Embryonic facial prominence (tissue), 1 donor: ENCODE results near the gene ARMC6.

Experiments
- DNase-seq: peaks from one replicate; pipeline ENCODE4 v3.0.0-alpha.2; 2016; ENCODE audit errors: extremely low spot score

Gene ARMC6

GRCh38 chr19:19033426-19034203, at the start of gene ARMC6, which contains the start of gene SUGP2:
TSS of gene ARMC6 (plus strand) at chr19:19033603. CDS start at chr19:19034210, 607 bp downstream.
TSS of gene SUGP2 (minus strand) at chr19:19033517. CDS start at chr19:19031071, 2,446 bp downstream.
- DNase-seq: peak; percentile 78

DNA sequence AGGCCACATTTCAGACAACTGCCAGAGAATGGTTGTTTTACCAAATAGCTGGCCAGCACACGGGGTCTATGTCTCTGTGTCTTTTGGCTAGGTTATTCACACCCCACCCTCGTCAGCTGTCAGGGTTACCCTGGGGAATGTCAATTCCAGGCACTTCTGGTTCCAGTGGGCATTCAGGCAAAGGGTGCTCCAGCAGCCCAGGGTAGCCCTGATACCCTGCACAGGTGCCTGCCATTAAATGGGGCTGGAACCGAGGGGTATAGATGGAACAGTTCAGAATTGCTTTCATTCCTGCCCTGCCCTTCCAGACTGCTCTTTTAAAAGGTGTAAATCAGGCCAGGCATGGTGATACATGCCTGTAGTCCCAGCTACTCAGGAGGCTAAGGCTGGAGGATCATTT, 49.2 kb upstream of the ARMC6 start:
- DNase-seq: no peak

DNA sequence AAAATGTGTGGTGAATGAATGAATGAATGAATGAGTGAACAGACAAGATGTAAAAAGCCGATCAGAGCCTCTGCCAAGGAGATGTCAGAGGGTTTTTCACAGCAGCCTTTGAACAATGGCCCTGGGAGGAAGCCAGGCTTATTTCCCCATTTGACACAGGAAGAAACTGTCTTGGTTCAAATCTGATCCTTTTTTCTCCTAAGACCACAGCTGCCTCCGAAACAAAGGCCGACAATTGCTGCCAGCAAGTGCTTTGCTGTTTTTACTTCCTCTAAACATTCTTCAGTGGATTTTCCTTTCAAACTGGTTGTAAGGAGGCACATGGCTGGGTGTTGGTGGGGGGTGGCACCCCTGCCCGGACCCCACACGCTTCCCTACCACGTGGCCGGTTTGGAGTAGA, 48.1 kb upstream of the ARMC6 start:
- no peak for DNase-seq

GRCh38 chr19:18987456-18987855, 45.9 kb upstream of the ARMC6 start:
- DNase-seq: no peak

DNA sequence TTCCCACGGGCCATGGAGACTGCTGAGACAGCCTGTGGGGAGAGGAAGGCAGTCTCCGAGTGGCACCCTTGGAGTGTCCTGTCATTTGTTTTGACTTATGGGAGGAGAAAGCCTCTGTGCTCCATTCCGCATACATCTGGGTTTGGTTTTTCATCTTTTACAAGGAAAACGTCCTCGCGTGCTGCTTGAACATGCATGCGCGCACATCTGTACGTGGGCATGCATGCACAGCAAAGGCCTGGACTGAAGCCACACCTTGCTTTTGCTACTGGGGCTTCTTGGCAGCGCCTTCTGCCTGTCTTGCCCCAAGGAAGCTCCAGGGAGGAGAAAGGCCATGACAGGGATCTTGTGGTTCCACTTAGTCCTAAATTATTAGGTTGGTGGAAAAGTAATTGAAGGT, 44.1 kb upstream of the ARMC6 start:
- DNase-seq: no peak

DNA sequence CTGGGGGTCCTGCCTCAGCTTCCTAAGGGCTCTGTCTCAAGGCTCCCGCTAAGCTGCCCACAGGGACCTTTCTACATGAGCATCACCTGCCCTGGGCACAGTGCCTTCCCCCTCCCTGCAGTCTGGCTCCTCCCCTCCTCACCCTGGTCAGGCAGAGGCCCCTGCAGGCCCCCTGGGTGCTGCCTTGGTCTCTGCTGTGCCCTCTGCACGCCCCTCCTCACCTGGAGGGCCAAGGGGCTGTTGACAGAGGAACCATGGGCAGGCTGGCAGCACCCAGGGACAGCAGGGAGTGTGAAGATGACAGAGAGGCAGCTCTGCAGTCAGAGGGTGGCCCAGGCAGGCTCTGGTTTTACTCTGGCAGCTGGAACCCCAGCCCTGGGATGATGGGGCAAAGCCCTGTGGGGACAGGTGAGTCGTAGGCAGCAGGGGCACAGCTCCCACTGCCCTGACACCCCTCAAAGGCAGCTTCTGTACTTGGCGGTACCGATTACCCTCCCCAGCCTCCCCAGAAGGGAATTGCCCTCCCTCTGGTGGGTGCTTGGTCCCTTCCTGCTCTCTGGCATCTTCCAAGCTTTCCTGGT, 43.2 kb upstream of the ARMC6 start:
- DNase-seq: no peak

- DNase-seq: no peak
Observed at GRCh38 chr19:18991006-18991405, 42.4 kb upstream of the ARMC6 start.

DNA sequence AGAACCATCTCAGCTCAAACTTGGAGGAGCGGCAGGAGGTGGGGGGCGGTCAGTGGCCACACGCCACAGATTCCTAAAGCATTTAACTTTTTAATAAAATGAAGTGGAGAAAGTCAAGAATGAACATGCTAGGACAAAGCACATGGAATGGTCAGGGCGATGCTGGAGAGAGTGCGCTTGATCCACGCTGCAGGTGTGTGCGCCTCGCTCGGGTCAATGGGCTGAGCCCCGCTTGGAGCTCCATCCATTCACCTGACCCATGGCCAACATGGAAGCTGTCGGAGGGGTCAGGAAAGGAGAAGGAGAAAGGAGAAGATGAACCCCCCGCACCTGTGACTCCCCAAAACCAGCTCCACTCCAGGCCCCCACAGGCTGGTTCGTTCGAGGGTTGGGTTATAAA, 41.9 kb upstream of the ARMC6 start:
- no peak for DNase-seq

DNA sequence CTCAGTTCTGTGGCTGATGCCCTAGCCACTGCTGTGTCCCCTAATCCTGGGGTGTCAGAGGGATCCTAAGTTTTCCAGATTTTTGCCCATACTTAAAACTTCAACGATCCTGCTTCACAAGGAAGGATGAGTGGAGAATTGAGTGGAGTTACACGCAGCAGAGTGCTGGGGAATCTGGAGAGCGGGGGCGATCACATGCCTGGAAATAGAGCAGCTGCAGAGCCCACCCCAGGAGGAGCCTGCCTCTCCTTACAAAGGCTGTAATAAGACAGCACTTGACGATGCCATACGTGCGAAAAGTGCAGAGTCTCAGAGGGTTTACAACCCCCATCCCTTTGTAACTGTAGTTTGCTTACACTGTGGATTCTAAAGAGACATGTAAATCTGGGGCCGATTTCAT, 40.7 kb upstream of the ARMC6 start:
- DNase-seq: no peak

DNA sequence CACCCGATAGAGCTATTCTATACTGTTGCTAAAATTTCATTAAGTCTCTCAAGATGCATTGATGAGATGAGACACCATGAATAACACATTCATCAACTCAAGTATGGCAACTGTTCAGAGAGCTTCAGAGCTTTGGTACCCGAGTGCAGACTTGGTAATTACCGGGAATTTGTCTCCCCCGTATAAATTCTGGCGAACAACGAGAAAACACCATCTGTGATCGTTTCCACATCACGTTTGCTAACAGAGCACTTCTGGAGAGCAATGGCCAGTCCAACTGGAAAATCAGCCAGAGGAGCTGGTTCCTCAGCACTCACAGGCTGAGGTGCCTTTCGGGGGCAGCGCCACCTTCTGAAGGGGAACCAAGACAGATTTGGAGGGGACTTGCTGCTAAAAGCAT, 40.3 kb upstream of the ARMC6 start:
- no peak for DNase-seq

GRCh38 chr19:18995804-18996241, 37.6 kb upstream of the ARMC6 start:
- no peak for DNase-seq

DNA sequence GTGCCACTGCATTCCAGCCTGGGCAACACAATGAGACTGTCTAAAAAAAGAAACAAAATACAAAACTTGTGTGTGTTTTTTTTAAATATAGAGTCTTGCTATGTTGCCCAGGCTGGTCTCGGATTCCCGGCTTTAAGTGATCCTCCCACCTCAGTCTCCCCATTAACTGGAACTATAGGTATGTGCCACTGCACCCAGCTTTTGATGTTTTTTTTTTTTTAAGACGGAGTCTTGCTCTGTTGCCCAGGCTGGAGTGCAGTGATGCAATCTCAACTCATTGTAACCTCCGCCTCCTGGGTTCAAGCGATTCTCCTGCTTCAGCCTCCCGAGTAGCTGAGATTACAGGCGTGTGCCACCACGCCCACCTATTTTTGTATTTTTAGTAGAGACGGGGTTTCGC, 37.1 kb upstream of the ARMC6 start:
- DNase-seq: no peak

- DNase-seq: no peak
Observed at GRCh38 chr19:18996796-18997394, 36.5 kb upstream of the ARMC6 start.

- DNase-seq: no peak
Observed at GRCh38 chr19:18998276-18998675, 35.1 kb upstream of the ARMC6 start.

DNA sequence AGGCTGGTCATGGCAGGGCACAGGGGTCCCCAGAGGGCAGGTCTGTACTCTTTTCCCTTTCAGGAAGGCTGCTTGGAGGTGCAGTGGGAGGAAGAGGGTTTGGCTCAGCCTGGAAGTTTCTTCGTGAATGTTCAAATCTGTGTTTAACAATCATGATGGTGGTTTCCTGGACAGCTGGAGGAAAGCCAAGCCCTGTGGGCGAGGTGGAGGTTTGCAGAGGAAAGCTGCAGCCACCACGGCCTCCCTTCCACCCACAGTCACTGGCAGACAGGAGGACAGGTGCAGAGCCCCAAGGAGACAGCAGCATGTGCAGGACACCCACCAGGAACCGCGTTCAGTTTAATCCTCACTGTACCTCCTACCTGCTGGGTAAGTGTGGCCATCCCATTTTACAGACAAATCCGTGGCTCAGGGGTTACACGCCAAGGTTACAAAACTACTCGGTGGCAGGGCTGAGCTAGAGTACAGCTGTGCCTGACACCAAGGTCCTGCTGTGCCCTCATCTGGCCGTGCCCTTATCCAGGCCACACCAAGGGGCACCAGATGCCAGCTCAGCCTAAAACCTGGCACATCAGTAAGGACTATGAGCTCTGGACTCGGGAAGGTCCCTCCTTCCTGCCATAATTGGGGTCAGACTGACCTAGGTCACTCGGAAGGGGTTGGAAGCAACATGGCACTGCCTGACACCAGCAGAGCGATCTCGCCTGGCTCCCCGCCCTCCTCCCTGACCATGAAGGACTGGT, 34.2 kb upstream of the ARMC6 start:
- no peak for DNase-seq

DNA sequence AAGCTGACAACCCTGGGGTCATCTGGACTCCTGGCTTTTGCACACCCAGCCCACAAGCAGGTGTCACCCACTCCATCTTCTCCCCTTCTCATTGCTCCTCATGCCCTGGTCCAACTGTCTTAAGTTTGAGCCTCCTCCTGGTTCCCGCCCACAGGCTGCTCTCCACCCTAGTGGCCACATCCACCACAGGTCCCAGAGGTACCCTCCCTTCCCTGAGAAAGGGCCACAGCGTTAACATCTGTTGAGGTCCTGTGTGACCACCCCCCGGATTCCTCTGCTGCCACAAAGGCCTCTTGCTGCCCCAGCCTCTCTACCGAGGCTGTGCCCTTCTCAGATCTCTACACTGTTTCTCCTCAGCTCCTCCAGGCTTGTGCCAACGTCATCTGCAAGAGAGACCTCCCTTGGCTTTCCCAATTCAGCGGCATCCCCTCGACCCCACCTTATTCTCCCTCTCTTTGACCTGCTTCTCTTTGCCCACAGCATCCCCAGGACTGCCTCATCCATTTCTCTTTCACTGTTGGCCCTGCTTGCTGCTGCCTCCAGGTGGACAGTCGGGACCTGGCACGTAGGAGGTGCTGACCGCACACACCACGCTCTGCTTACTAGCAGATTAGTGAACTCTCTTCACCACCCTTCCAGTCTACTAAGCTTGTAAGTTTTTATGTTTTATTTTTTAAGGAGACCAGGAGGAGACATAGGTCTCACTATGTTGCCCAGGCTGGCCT, 33.3 kb upstream of the ARMC6 start:
- no peak for DNase-seq

DNA sequence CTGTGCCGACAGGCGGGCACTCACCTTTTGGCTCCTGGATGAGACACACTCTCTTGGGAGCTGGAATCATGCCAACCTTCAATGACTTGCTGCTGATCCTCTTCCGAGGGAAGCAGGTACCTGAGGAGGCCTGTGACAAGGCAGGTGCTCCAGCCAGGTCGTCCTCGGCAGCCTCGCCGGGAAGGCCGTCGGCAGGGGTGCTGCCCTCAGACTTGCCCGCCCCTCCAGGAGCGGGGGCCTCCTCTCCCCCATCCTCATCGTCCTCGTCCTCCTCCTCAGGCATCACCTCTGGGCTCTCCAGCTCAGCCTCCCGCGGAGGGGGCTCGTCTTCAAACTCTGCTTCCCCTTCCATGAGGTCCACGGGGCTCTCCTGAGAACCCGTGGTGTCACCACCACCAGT, 29.3 kb upstream of the ARMC6 start:
- DNase-seq: no peak

DNA sequence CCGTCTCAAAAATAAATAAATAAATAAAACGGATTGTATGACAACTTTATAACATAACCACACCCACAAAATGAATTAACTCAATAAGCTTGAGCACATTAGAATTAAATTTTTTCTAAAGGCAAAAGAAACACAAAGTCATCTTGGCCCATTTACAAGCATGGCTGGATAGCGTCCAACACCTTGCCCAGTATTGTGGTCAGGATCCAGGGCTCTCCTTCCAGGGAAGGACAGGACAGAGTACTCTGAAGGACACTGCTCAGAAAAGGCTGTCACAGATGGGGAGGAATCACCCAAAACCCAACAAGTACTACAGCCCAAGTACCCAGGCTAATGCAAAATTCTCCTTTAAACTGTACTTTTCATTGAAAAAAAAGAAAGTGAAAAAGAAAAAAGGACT, 27.2 kb upstream of the ARMC6 start:
- DNase-seq: no peak

DNA sequence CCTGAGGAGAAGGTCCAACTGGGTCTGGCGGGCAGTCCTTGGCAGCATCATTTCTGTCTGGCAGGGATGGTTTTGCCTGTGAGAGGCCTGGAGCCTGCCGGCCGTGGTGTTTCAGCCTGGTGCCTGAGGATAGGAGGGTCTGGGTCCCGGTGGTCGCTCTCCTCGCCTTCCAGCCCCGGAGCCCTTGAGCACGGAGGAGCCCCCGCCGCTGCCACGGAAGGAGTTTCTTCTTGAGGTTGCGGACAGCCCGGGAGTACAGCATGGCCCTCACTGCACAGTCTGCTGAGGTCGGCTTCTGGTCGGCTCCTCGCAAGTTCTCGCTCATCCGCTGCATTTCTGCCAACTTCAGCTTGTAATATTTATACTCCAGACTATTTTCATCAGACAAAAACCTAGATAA, 23.5 kb upstream of the ARMC6 start:
- DNase-seq: no peak

DNA sequence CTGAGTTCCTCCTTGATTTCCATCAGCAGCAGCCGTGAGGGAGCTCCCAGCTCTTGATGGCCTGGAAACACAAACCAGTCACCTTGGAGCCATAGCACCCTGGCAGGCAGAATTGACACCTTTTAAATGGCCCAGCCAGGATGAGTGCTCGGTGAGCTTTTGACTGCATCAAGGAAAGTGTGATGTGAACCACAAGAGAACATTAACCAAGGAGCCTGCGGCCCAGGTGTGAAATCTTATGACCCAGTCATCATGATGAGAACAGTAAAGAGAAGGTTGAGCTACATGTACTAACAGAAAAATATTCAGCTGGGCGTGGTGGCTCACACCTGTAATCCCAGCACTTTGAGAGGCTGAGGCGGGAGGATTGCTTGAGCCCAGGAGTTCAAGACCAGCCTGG, 22.9 kb upstream of the ARMC6 start:
- DNase-seq: no peak

DNA sequence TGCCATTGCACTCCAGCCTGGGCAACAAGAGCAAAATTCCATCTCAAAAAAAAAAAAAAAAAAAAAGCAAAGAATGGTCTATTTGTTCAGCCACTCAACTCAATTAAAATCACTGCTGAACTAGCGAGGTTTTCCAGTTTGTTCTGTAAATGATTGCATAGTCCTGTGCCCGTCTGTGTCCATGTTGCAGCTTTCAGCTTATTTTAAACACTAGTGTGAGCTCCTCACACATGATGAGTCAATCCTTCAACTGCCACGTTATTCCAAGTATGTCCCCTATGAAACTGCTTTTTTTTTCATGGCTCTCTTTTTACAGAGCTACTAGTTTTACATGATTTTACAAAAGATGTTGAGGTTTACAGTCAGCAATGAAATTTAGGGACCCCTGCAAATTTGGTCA, 12.3 kb upstream of the ARMC6 start:
- no peak for DNase-seq
